Panc1 (cell line): ENCODE measurements around the gene MIPEP. TPM values are rescaled to one million over a fixed set of nuclear protein-coding genes. Genes with fewer than 3 reads are reported as not detected.

ENCODE experiments used
- ATAC-seq: fragments of 200-7000 bp; cut with Tn5 transposase; 2 replicates; pipeline ENCODE4 v1.9.1; 2020; ENCODE audit warnings: mild to moderate bottlenecking, moderate library complexity
- BruUV-seq: library from RNA; stranded (reverse); fragments of 400-500 nt; replicated peaks from 2 replicates; lab custom pipeline; 2021; lab: Mats Ljungman, UMichigan
- CTCF ChIA-PET: fragments of 300-600 bp; sonication (Branson Sonifier 250); formaldehyde crosslinking; loops from one replicate; lab custom pipeline; 2022; ENCODE audit warnings: antibody characterized with exemption; lab: Charles Lee
- POLR2A ChIA-PET: fragments of 300-600 bp; sonication (Branson Sonifier 250); formaldehyde crosslinking; loops from one replicate; lab custom pipeline; 2022; ENCODE audit warnings: antibody characterized with exemption; lab: Charles Lee
- DNase-seq: peaks from one replicate; pipeline ENCODE4 v3.0.0-alpha.2; 2010; ENCODE audit warnings: low read depth, low spot score
- H3K27ac ChIP-seq: 2 replicates; pipeline ENCODE4 v1.5.1; 2011; ENCODE audit warnings: mild to moderate bottlenecking, low read length, inconsistent platforms
- H3K27me3 ChIP-seq: fragments of 200-500 bp; sonication (Bioruptor generic); 2 replicates; pipeline ENCODE4 v1.6.0; 2014; ENCODE audit warnings: low read length, inconsistent platforms; ENCODE audit not compliant: control insufficient read depth, insufficient read depth
- H3K36me3 ChIP-seq: fragments of 200-500 bp; sonication (Bioruptor generic); 2 replicates; pipeline ENCODE4 v1.5.1; 2014; ENCODE audit warnings: inconsistent platforms, mild to moderate bottlenecking, low read length, moderate library complexity; ENCODE audit not compliant: control insufficient read depth, insufficient read depth
- H3K4me1 ChIP-seq: 2 replicates; pipeline ENCODE4 v1.5.1; 2011; ENCODE audit warnings: inconsistent platforms, mild to moderate bottlenecking, low read length, moderate library complexity; ENCODE audit not compliant: control insufficient read depth, insufficient read depth
- H3K4me3 ChIP-seq, 2 experiments: 2 replicates each; pipeline ENCODE4 v1.5.1; 2011 to 2012; ENCODE audit warnings: low read depth in 2 of 2, low read length in 2 of 2, mild to moderate bottlenecking in 2 of 2, inconsistent platforms in 1 of 2, moderate library complexity in 1 of 2
- H3K9me3 ChIP-seq: fragments of 200-500 bp; sonication (Bioruptor generic); 2 replicates; pipeline ENCODE4 v1.5.1; 2014; ENCODE audit warnings: low read depth, mild to moderate bottlenecking, inconsistent platforms, low read length, moderate library complexity; ENCODE audit not compliant: control insufficient read depth, insufficient read depth
- POLR2AphosphoS5 ChIP-seq: IDR thresholded peaks from 2 replicates; pipeline ENCODE4 v1.6.1; 2012; ENCODE audit warnings: mild to moderate bottlenecking, low read depth, low read length, moderate library complexity
- REST ChIP-seq, 2 experiments: IDR thresholded peaks; 2 replicates each; pipeline ENCODE4 v1.6.1; 2011 to 2012; ENCODE audit warnings: low read depth in 2 of 2, control low read depth in 1 of 2, low read length in 1 of 2, mild to moderate bottlenecking in 1 of 2, moderate library complexity in 1 of 2; ENCODE audit not compliant: insufficient read depth in 1 of 2
- SIN3A ChIP-seq: IDR thresholded peaks from 2 replicates; pipeline ENCODE4 v1.6.1; 2012; ENCODE audit warnings: low read depth, mild to moderate bottlenecking, low read length, moderate library complexity, borderline replicate concordance; ENCODE audit not compliant: insufficient read depth
- TCF7L2 ChIP-seq: IDR thresholded peaks from 2 replicates; pipeline ENCODE4 v1.6.1; 2011; ENCODE audit warnings: mild to moderate bottlenecking, low read depth, low read length, inconsistent platforms
- in situ Hi-C: cut with HindIII; loops from 2 replicates; pipeline ENCODE4 v1.10.0; 2016; ENCODE audit warnings: low sequenced_read_pairs, low pct_unique_long_range_greater_than_20kb
- intact Hi-C: fragments of 100-400 bp; cut with micrococcal nuclease; formaldehyde crosslinking; loops from one replicate; pipeline ENCODE4 v1.10.0; 2022; ENCODE audit not compliant: unreplicated experiment
- total RNA-seq: library from RNA; stranded (reverse); gene quantifications from one replicate; pipeline ENCODE4 v1.2.1, GENCODE V29; 2021; ENCODE audit not compliant: unreplicated experiment
- TF ChIP-seq, protein P1 (sequence below): fragments of 450-650 bp; IDR thresholded peaks from 2 replicates; pipeline ENCODE4 v1.5.1; 2017; ENCODE audit warnings: mild to moderate bottlenecking

Gene MIPEP
- total RNA-seq, 1 experiment from 2014 or later: 13.8 TPM

GRCh38 chr13:23901365-23901764, 12.2 kb upstream of the MIPEP start:
- ChIA-PET CTCF (no interaction called here), POLR2A (no interaction called here)
- BruUV-seq: no TSS peak
- H3K9me3 ChIP-seq: no peaks in the 10 kb centered on the region
- TF ChIP-seq REST (IDR thresholded peaks at IDR 0.05; ENCODE audit: insufficient read depth in 1 of 2, low read depth in 2 of 2, low read length in 1 of 2): no peak
- TF ChIP-seq, protein P1, sequence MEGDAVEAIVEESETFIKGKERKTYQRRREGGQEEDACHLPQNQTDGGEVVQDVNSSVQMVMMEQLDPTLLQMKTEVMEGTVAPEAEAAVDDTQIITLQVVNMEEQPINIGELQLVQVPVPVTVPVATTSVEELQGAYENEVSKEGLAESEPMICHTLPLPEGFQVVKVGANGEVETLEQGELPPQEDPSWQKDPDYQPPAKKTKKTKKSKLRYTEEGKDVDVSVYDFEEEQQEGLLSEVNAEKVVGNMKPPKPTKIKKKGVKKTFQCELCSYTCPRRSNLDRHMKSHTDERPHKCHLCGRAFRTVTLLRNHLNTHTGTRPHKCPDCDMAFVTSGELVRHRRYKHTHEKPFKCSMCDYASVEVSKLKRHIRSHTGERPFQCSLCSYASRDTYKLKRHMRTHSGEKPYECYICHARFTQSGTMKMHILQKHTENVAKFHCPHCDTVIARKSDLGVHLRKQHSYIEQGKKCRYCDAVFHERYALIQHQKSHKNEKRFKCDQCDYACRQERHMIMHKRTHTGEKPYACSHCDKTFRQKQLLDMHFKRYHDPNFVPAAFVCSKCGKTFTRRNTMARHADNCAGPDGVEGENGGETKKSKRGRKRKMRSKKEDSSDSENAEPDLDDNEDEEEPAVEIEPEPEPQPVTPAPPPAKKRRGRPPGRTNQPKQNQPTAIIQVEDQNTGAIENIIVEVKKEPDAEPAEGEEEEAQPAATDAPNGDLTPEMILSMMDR: no peak
- no peak for TF ChIP-seq POLR2AphosphoS5
- no peak for TF ChIP-seq SIN3A
- TF ChIP-seq TCF7L2: no peak
- H3K27ac ChIP-seq: no peak overlapping the region
- DNase-seq: no peak
- H3K4me3 ChIP-seq: no peak overlapping the region
- ATAC-seq: no peak
- intact Hi-C loops (no loop called here), in situ Hi-C loops (no loop called here)
- H3K4me1 ChIP-seq: no peaks in the 10 kb centered on the region
- no peaks in the 10 kb centered on the region for H3K36me3 ChIP-seq
- peaks cover 5% of the 10 kb centered on the region for H3K27me3 ChIP-seq

DNA sequence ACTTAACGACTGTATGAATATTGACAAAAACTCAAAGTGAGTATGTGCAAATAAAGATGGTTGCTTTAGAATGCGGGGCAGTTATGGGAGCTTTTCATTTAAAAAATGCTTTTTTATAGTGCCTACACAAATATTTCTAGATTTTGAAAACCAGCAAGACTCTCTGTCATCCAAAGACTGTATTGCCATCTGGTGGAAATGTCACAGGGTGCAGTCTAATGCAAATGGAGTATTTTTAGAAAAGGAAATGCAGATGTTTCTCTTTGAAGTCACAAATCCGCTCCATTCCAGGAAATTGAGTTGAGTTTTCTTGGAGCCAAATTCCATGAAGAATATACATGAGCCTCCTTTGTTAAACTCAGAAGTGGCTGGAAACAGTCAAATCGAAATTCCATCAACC, 10.4 kb upstream of the MIPEP start:
- ATAC-seq (no peak), DNase-seq (no peak)
- TF ChIP-seq TCF7L2 (no peak), SIN3A (no peak), POLR2AphosphoS5 (no peak), REST (IDR thresholded peaks at IDR 0.05; ENCODE audit: insufficient read depth in 1 of 2, low read depth in 2 of 2, low read length in 1 of 2) (no peak)
- TF ChIP-seq, protein P1: no peak
- no TSS peak for BruUV-seq
- in situ Hi-C loops: no loop called here
- Histone ChIP-seq H3K27ac (no peak overlapping the region), H3K9me3 (no peaks in the 10 kb centered on the region), H3K4me1 (no peaks in the 10 kb centered on the region), H3K4me3 (no peak overlapping the region), H3K36me3 (no peaks in the 10 kb centered on the region), H3K27me3 (peaks cover 5% of the 10 kb centered on the region)
- intact Hi-C loops: no loop called here
- ChIA-PET POLR2A (no interaction called here), CTCF (no interaction called here)
